H1 (cell line): ENCODE measurements around the gene ABHD13. TPM values are rescaled to one million over a fixed set of nuclear protein-coding genes. Genes with fewer than 3 reads are reported as not detected.

Source experiments
- CTCF ChIA-PET: fragments of 300-600 bp; sonication (Branson Sonifier 250); formaldehyde crosslinking; loops from one replicate; lab custom pipeline; 2021; ENCODE audit not compliant: partially characterized antibody; lab: Charles Lee
- POLR2A ChIA-PET: fragments of 300-600 bp; sonication (Branson Sonifier 250); formaldehyde crosslinking; loops from one replicate; lab custom pipeline; 2021; ENCODE audit warnings: inconsistent platforms; ENCODE audit not compliant: partially characterized antibody; lab: Charles Lee
- DNase-seq, 2 experiments: peaks; one replicate each; pipeline versions ENCODE4 v3.0.0 to v3.0.0-alpha.2; 2010 to 2022; ENCODE audit warnings: low spot score in 2 of 2, low read depth in 1 of 2, mixed read lengths in 1 of 2
- FAIRE-seq: peaks from 2 replicates; lab custom pipeline; 2011; peaks lifted over from hg19 to GRCh38; lab: Jason Lieb, UNC
- H2AFZ ChIP-seq: 2 replicates; pipeline ENCODE4 v1.8.1; 2012; ENCODE audit warnings: low read length, inconsistent platforms
- H2AK5ac ChIP-seq: 2 replicates; pipeline ENCODE4 v1.6.1; 2013; ENCODE audit warnings: low read depth, low read length
- H2BK120ac ChIP-seq: replicated peaks from 2 replicates; pipeline ENCODE3; 2013; ENCODE audit warnings: low read depth, low read length, inconsistent platforms
- H2BK12ac ChIP-seq: 2 replicates; pipeline ENCODE4 v1.6.1; 2013; ENCODE audit warnings: low read depth, low read length
- H2BK15ac ChIP-seq: 2 replicates; pipeline ENCODE4 v1.6.1; 2013; ENCODE audit warnings: low read length
- H2BK20ac ChIP-seq: 2 replicates; pipeline ENCODE4 v1.6.1; 2013; ENCODE audit warnings: low read length
- H2BK5ac ChIP-seq: 2 replicates; pipeline ENCODE4 v1.6.1; 2013; ENCODE audit warnings: low read depth, low read length
- H3K14ac ChIP-seq: 2 replicates; pipeline ENCODE4 v1.6.1; 2013; ENCODE audit warnings: inconsistent platforms; ENCODE audit not compliant: insufficient read length
- H3K18ac ChIP-seq: 2 replicates; pipeline ENCODE4 v1.6.1; 2013; ENCODE audit warnings: low read length; ENCODE audit errors: extremely low read depth
- H3K23ac ChIP-seq: 2 replicates; pipeline ENCODE4 v1.6.1; 2013; ENCODE audit warnings: inconsistent platforms; ENCODE audit not compliant: insufficient read length
- H3K23me2 ChIP-seq: 2 replicates; pipeline ENCODE4 v1.6.1; 2013; ENCODE audit warnings: low read depth, low read length
- H3K27ac ChIP-seq: 2 replicates; pipeline ENCODE4 v1.6.1; 2011; ENCODE audit warnings: low read depth, low read length, inconsistent platforms
- H3K27me3 ChIP-seq, 4 experiments: replicated peaks in 1 of 4; 1 replicate in 1 of 4; 2 replicates in 3 of 4; pipeline versions ENCODE4 v1.6.1 to v1.8.1; 2011 to 2013; ENCODE audit warnings: low read length in 3 of 4, mild to moderate bottlenecking in 3 of 4, inconsistent platforms in 2 of 4, mixed read lengths in 2 of 4, moderate library complexity in 1 of 4; ENCODE audit not compliant: control insufficient read depth in 3 of 4, insufficient read depth in 3 of 4; ENCODE audit errors: extremely low read depth in 1 of 4
- H3K36me3 ChIP-seq, 4 experiments: 2 replicates each; pipeline versions ENCODE4 v1.6.1 to v1.8.1; 2011 to 2013; ENCODE audit warnings: mild to moderate bottlenecking in 4 of 4, low read length in 3 of 4, moderate library complexity in 2 of 4, control low read depth in 1 of 4, inconsistent platforms in 1 of 4; ENCODE audit not compliant: insufficient read depth in 4 of 4, control insufficient read depth in 2 of 4
- H3K4ac ChIP-seq: replicated peaks from 2 replicates; pipeline ENCODE3; 2013; ENCODE audit warnings: low read length, low read depth, mixed read lengths, inconsistent platforms; ENCODE audit not compliant: insufficient read length
- H3K4me1 ChIP-seq, 4 experiments: replicated peaks in 1 of 4; 1 replicate in 1 of 4; 2 replicates in 3 of 4; pipeline versions ENCODE4 v1.6.1 to v1.8.1; 2011 to 2013; ENCODE audit warnings: low read length in 3 of 4, inconsistent platforms in 2 of 4, mixed read lengths in 1 of 4; ENCODE audit not compliant: insufficient read depth in 4 of 4, control insufficient read depth in 3 of 4
- H3K4me2 ChIP-seq, 2 experiments: 2 replicates each; pipeline versions ENCODE4 v1.6.1 to v1.8.1; 2011 to 2013; ENCODE audit warnings: low read depth in 2 of 2, low read length in 2 of 2, control low read depth in 1 of 2, inconsistent platforms in 1 of 2, mild to moderate bottlenecking in 1 of 2; ENCODE audit not compliant: insufficient read depth in 1 of 2
- H3K4me3 ChIP-seq, 4 experiments: fragments of 200-600, 300-600 bp in 1 of 4; sonication (generic), shearing (Covaris generic), sonication (Bioruptor Twin) in 1 of 4; 2 replicates each; pipeline versions ENCODE4 v1.5.1 to v1.8.1; 2011 to 2016; ENCODE audit warnings: low read length in 4 of 4, low read depth in 3 of 4, control low read depth in 2 of 4, inconsistent platforms in 2 of 4, mild to moderate bottlenecking in 2 of 4, mixed read lengths in 1 of 4, moderate library complexity in 1 of 4; ENCODE audit not compliant: insufficient read depth in 2 of 4; ENCODE audit errors: extremely low read depth in 1 of 4
- H3K56ac ChIP-seq: replicated peaks from 2 replicates; pipeline ENCODE3; 2013; ENCODE audit warnings: low read depth, mild to moderate bottlenecking, mixed read lengths, low read length, inconsistent platforms; ENCODE audit not compliant: insufficient read length
- H3K79me1 ChIP-seq: 2 replicates; pipeline ENCODE4 v1.6.1; 2013; ENCODE audit warnings: low read depth, low read length, control low read depth
- H3K79me2 ChIP-seq, 2 experiments: 2 replicates each; pipeline versions ENCODE4 v1.6.1 to v1.8.1; 2012 to 2013; ENCODE audit warnings: low read length in 2 of 2, mild to moderate bottlenecking in 2 of 2, inconsistent platforms in 1 of 2; ENCODE audit not compliant: insufficient read depth in 2 of 2, control insufficient read depth in 1 of 2
- H3K9ac ChIP-seq, 4 experiments: replicated peaks in 1 of 4; 1 replicate in 1 of 4; 2 replicates in 3 of 4; pipeline versions ENCODE4 v1.6.1 to v1.8.1; 2011 to 2013; ENCODE audit warnings: low read depth in 3 of 4, low read length in 3 of 4, control low read depth in 2 of 4, mild to moderate bottlenecking in 2 of 4, moderate library complexity in 2 of 4, inconsistent platforms in 1 of 4; ENCODE audit errors: extremely low read depth in 1 of 4
- H3K9me3 ChIP-seq, 2 experiments: 2 replicates each; pipeline versions ENCODE4 v1.6.1 to v1.8.1; 2012 to 2013; ENCODE audit warnings: mild to moderate bottlenecking in 2 of 2, moderate library complexity in 2 of 2, control low read depth in 1 of 2, inconsistent platforms in 1 of 2, low read depth in 1 of 2, low read length in 1 of 2, mixed read lengths in 1 of 2; ENCODE audit not compliant: insufficient read depth in 2 of 2
- H4K20me1 ChIP-seq, 2 experiments: replicated peaks in 1 of 2; 2 replicates each; pipeline versions ENCODE3 to v1.8.1; 2011 to 2013; ENCODE audit warnings: inconsistent platforms in 2 of 2, low read length in 2 of 2, mild to moderate bottlenecking in 1 of 2; ENCODE audit not compliant: insufficient read depth in 2 of 2, control insufficient read depth in 1 of 2
- H4K5ac ChIP-seq: 2 replicates; pipeline ENCODE4 v1.6.1; 2013; ENCODE audit warnings: low read length, low read depth, mixed read lengths, inconsistent platforms; ENCODE audit not compliant: insufficient read length
- H4K8ac ChIP-seq: 2 replicates; pipeline ENCODE4 v1.8.0; 2013; ENCODE audit warnings: mild to moderate bottlenecking, moderate library complexity, low read length, inconsistent platforms; ENCODE audit not compliant: insufficient read depth; ENCODE audit errors: extremely low read depth
- H4K91ac ChIP-seq: replicated peaks from 2 replicates; pipeline ENCODE3; 2013; ENCODE audit warnings: low read length, mixed read lengths, inconsistent platforms; ENCODE audit not compliant: insufficient read length
- CEBPB ChIP-seq: IDR thresholded peaks from 2 replicates; pipeline ENCODE4 v1.6.1; 2012; ENCODE audit warnings: low read depth, low read length
- CHD2 ChIP-seq: IDR thresholded peaks from 2 replicates; pipeline ENCODE4 v1.6.1; 2012; ENCODE audit warnings: low read length, improper control_type of control experiment
- RAD21 ChIP-seq, 2 experiments: IDR thresholded peaks in 1 of 2; conservative IDR thresholded peaks in 1 of 2; 2 replicates each; pipeline ENCODE4 v1.6.1; 2011; ENCODE audit warnings: low read depth in 2 of 2, low read length in 2 of 2, improper control_type of control experiment in 1 of 2, inconsistent platforms in 1 of 2, mild to moderate bottlenecking in 1 of 2, moderate library complexity in 1 of 2
- TCF12 ChIP-seq: IDR thresholded peaks from 2 replicates; pipeline ENCODE4 v1.6.1; 2011; ENCODE audit warnings: low read depth, mild to moderate bottlenecking, low read length
- WGBS, 2 experiments: shearing (Covaris generic) in 1 of 2; methylation state at CpG; one replicate each; pipeline versions ENCODE4 v1.1.6 to v1.1.7; 2013 to 2015; ENCODE audit warnings: low lambda C conversion rate in 2 of 2, mixed read lengths in 2 of 2, inconsistent platforms in 1 of 2, low coverage in 1 of 2, missing lambda C conversion rate in 1 of 2; ENCODE audit not compliant: insufficient replicate concordance in 2 of 2, insufficient coverage in 1 of 2, insufficient read length in 1 of 2; ENCODE audit errors: extremely low coverage in 1 of 2, missing lambda C conversion rate in 1 of 2; 5-methylcytosine and 5-hydroxymethylcytosine counted together
- polyA plus RNA-seq, 7 experiments: library from polyadenylated mRNA; depleted of rRNA in 3 of 7; stranded (reverse) in 5 of 7; unstranded in 2 of 7; fragments of >200 nt in 5 of 7; fragments of 200-250 nt in 2 of 7; gene quantifications; 1 replicate in 5 of 7; 2 replicates in 1 of 7; 4 replicates in 1 of 7; pipeline versions ENCODE4 v1.2.1 to v1.2.3, GENCODE V29; 2011 to 2013; ENCODE audit warnings: missing spikeins in 2 of 7, mixed read lengths in 2 of 7
- total RNA-seq: library from RNA; stranded (reverse); fragmentation: NEBNext Ultra II Directional; extraction: Animal tissue kit (Norgen Biotek cat#: 25700); gene quantifications from 2 replicates; pipeline ENCODE4 v1.2.1, GENCODE V29; 2021
- TF ChIP-seq, protein P1 (sequence below), 3 experiments: IDR thresholded peaks; 1 replicate in 2 of 3; 2 replicates in 1 of 3; pipeline versions ENCODE4 v1.5.1 to v1.6.1; 2011; ENCODE audit warnings: low read length in 3 of 3, mild to moderate bottlenecking in 3 of 3, inconsistent platforms in 2 of 3, low read depth in 1 of 3, moderate library complexity in 1 of 3; ENCODE audit not compliant: insufficient read depth in 1 of 3; ENCODE audit errors: control extremely low read depth in 1 of 3

Gene ABHD13
- total and polyA plus RNA-seq, 2 of the 8 experiments (the other 6 are each of a cell fraction or from before 2014, with no cell fraction given): 3.5 to 6.6 TPM

DNA sequence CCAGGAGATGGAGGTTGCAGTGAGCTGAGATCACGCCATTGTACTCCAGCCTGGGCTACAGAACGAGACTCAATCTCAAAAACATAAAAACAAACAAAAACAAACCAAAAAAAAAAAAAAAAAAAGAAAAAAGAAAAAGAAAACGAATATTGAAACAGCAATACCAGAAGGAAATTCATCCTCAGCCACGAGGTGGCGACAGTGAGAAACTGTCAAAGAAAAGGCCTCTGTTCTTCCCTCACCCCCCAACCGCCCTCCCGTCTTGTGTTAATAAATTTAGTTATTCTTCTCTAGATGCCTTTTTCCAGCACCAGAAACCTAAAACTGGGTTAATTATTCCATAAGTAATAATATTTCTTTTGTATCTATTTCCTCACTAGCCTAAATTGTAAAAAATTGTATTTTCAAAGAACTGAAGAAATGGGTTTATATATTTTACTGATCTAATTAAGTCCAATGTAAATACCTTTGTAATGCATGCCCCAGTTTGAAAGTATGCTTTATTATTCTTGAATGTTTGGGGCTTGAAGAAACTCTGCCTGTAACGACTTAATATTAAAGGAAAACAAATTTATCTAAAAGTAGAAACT lies 41.4 kb upstream of the ABHD13 start:
- ChIA-PET CTCF (interaction anchor here (0.6 to 1.8 kb wide), 9 partner anchors 8 to 90 kb away, joined by 3 to 5 read pairs (median 3); no protein-coding TSS in a partner anchor), POLR2A (no interaction called here)
- H3K18ac ChIP-seq: no peak overlapping the region
- H2BK15ac ChIP-seq: no peak overlapping the region
- no peak overlapping the region for H3K4me3 ChIP-seq
- no peak overlapping the region for H3K9ac ChIP-seq
- H2AFZ ChIP-seq: no peak overlapping the region
- no peak overlapping the region for H4K91ac ChIP-seq
- H2BK5ac ChIP-seq: no peak overlapping the region
- H4K5ac ChIP-seq: no peak overlapping the region
- H3K27ac ChIP-seq: no peak overlapping the region
- no peak overlapping the region for H3K56ac ChIP-seq
- no peak overlapping the region for H2BK120ac ChIP-seq
- H4K8ac ChIP-seq: no peak overlapping the region
- no peaks in the 10 kb centered on the region for H3K27me3 ChIP-seq
- WGBS, 2 experiments: 52% methylated on average over 7 of the region's 8 CpGs; no CpG with 5 or more reads in 1 of the 2 experiments
- H2AK5ac ChIP-seq: no peak overlapping the region
- TF ChIP-seq TCF12 (no peak), CEBPB (no peak), CHD2 (no peak), RAD21 (IDR thresholded peaks at IDR 0.05 in 1 of 2, conservative IDR thresholded peaks at IDR 0.05 in 1 of 2; ENCODE audit: low read depth in 2 of 2, low read length in 2 of 2) (peak; percentile 27 to 36; a peak in 3 of 4 replicates)
- TF ChIP-seq, protein P1, sequence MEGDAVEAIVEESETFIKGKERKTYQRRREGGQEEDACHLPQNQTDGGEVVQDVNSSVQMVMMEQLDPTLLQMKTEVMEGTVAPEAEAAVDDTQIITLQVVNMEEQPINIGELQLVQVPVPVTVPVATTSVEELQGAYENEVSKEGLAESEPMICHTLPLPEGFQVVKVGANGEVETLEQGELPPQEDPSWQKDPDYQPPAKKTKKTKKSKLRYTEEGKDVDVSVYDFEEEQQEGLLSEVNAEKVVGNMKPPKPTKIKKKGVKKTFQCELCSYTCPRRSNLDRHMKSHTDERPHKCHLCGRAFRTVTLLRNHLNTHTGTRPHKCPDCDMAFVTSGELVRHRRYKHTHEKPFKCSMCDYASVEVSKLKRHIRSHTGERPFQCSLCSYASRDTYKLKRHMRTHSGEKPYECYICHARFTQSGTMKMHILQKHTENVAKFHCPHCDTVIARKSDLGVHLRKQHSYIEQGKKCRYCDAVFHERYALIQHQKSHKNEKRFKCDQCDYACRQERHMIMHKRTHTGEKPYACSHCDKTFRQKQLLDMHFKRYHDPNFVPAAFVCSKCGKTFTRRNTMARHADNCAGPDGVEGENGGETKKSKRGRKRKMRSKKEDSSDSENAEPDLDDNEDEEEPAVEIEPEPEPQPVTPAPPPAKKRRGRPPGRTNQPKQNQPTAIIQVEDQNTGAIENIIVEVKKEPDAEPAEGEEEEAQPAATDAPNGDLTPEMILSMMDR (IDR thresholded peaks at IDR 0.05; ENCODE audit: control extremely low read depth in 1 of 3, insufficient read depth in 1 of 3, low read depth in 1 of 3, low read length in 3 of 3): peak; percentile 20 to 50 (median 41); a peak in 3 of 4 replicates
- H3K9me3 ChIP-seq: no peaks in the 10 kb centered on the region
- no peaks in the 10 kb centered on the region for H3K79me1 ChIP-seq
- H2BK20ac ChIP-seq: no peak overlapping the region
- no peaks in the 10 kb centered on the region for H3K36me3 ChIP-seq
- no peak for FAIRE-seq
- no peaks in the 10 kb centered on the region for H4K20me1 ChIP-seq
- no peak overlapping the region for H3K4me2 ChIP-seq
- no peak overlapping the region for H2BK12ac ChIP-seq
- no peaks in the 10 kb centered on the region for H3K4me1 ChIP-seq
- no peak overlapping the region for H3K23ac ChIP-seq
- H3K14ac ChIP-seq: no peak overlapping the region
- peak in 1 of 2 experiments; percentile 81 for DNase-seq
- no peaks in the 10 kb centered on the region for H3K23me2 ChIP-seq
- no peak overlapping the region for H3K4ac ChIP-seq
- H3K79me2 ChIP-seq: no peaks in the 10 kb centered on the region
